HCT116 (cell line): ENCODE data around the gene EPS8.

Experiments
- ATF3 ChIP-seq: IDR thresholded peaks from 2 replicates; pipeline ENCODE4 v1.6.1; 2012
- CEBPB ChIP-seq: IDR thresholded peaks from 2 replicates; pipeline ENCODE4 v1.6.1; 2012; ENCODE audit warnings: low read depth
- CTCF ChIP-seq, 3 experiments: fragments of 200-600 bp in 1 of 3; sonication (generic) in 1 of 3; IDR thresholded peaks in 2 of 3; conservative IDR thresholded peaks in 1 of 3; 2 replicates each; pipeline ENCODE4 v1.5.1; 2012 to 2017; ENCODE audit warnings: low read depth in 2 of 3, low read length in 2 of 3, antibody characterized with exemption in 1 of 3, borderline replicate concordance in 1 of 3, control low read depth in 1 of 3, mild to moderate bottlenecking in 1 of 3, mixed read lengths in 1 of 3, mixed run types in 1 of 3, moderate library complexity in 1 of 3; ENCODE audit not compliant: insufficient read depth in 1 of 3
- EGR1 ChIP-seq: IDR thresholded peaks from 2 replicates; pipeline ENCODE4 v1.6.1; 2012; ENCODE audit warnings: low read depth
- EZH2 ChIP-seq: fragments of 200-600 bp; sonication (generic); IDR thresholded peaks from 2 replicates; pipeline ENCODE4 v1.6.1; 2017; ENCODE audit warnings: antibody characterized with exemption, mixed run types
- EZH2phosphoT487 ChIP-seq: fragments of 200-600 bp; IDR thresholded peaks from 2 replicates; pipeline ENCODE4 v1.6.1; 2018; ENCODE audit warnings: antibody characterized with exemption, borderline replicate concordance
- POLR2A ChIP-seq: IDR thresholded peaks from 2 replicates; pipeline ENCODE4 v1.7.0; 2011; ENCODE audit warnings: borderline replicate concordance; ENCODE audit not compliant: insufficient read depth, insufficient read length; ENCODE audit errors: extremely low read depth
- POLR2AphosphoS5 ChIP-seq: IDR thresholded peaks from 2 replicates; pipeline ENCODE4 v1.6.1; 2011; ENCODE audit warnings: mild to moderate bottlenecking, low read depth, low read length, moderate library complexity
- REST ChIP-seq: IDR thresholded peaks from 2 replicates; pipeline ENCODE4 v1.6.1; 2012; ENCODE audit warnings: low read depth
- SP1 ChIP-seq: IDR thresholded peaks from 2 replicates; pipeline ENCODE4 v1.6.1; 2012; ENCODE audit warnings: low read depth
- YY1 ChIP-seq: IDR thresholded peaks from 2 replicates; pipeline ENCODE4 v1.6.1; 2011; ENCODE audit warnings: low read length, low read depth, moderate library complexity, mild to moderate bottlenecking; ENCODE audit not compliant: insufficient replicate concordance; ENCODE audit errors: extremely low read depth
- ZBTB33 ChIP-seq: IDR thresholded peaks from 2 replicates; pipeline ENCODE4 v1.6.1; 2011; ENCODE audit warnings: mild to moderate bottlenecking, low read length, moderate library complexity; ENCODE audit not compliant: insufficient replicate concordance; ENCODE audit errors: extremely low read depth

GRCh38 chr12:15638231-15638630 is 151.0 kb downstream of the EPS8 start:
- TF ChIP-seq ZBTB33 (no peak), REST (no peak), CTCF (IDR thresholded peaks at IDR 0.05 in 2 of 3, conservative IDR thresholded peaks at IDR 0.05 in 1 of 3; ENCODE audit: borderline replicate concordance in 1 of 3, insufficient read depth in 1 of 3, low read depth in 2 of 3, low read length in 2 of 3) (no peak), POLR2A (no peak), POLR2AphosphoS5 (no peak), EZH2 (no peak), SP1 (no peak), EZH2phosphoT487 (no peak), ATF3 (no peak), CEBPB (no peak), YY1 (no peak), EGR1 (no peak)
